GM23338 (cell line): ENCODE data around the gene IL24. TPM values are rescaled to one million over a fixed set of nuclear protein-coding genes. Genes with fewer than 3 reads are reported as not detected.

Experiments used
- ATAC-seq: fragments of 200-7000 bp; cut with Tn5 transposase; 3 replicates; pipeline ENCODE4 v1.9.1; 2020
- DNase-seq: peaks from one replicate; pipeline ENCODE4 v3.0.0-alpha.2; 2015; ENCODE audit warnings: low spot score
- H2AFZ ChIP-seq: fragments of 200-600 bp; sonication (generic); 2 replicates; pipeline ENCODE4 v1.8.0; 2016; ENCODE audit warnings: antibody characterized with exemption, mild to moderate bottlenecking, moderate library complexity
- H3F3A ChIP-seq: fragments of 200-600 bp; sonication (generic); replicated peaks from 2 replicates; pipeline ENCODE4 v1.8.0; 2017; ENCODE audit warnings: antibody characterized with exemption, mixed run types, low read depth
- H3K27ac ChIP-seq: fragments of 200-600 bp; sonication (generic); 2 replicates; pipeline ENCODE4 v1.6.1; 2016; ENCODE audit warnings: low read depth
- H3K27me3 ChIP-seq: fragments of 200-600 bp; sonication (generic); 2 replicates; pipeline ENCODE4 v1.8.0; 2016; ENCODE audit warnings: mild to moderate bottlenecking, mixed run types, moderate library complexity; ENCODE audit not compliant: insufficient read depth
- H3K36me3 ChIP-seq: fragments of 200-600 bp; sonication (generic); 2 replicates; pipeline ENCODE4 v1.8.0; 2016; ENCODE audit warnings: mild to moderate bottlenecking; ENCODE audit not compliant: insufficient read depth
- H3K4me1 ChIP-seq: fragments of 200-600 bp; sonication (generic); 2 replicates; pipeline ENCODE4 v1.8.0; 2016; ENCODE audit warnings: mild to moderate bottlenecking, moderate library complexity; ENCODE audit not compliant: insufficient read depth
- H3K4me2 ChIP-seq: fragments of 200-600 bp; sonication (generic); 2 replicates; pipeline ENCODE4 v1.7.1; 2017; ENCODE audit warnings: mixed run types
- H3K4me3 ChIP-seq: fragments of 200-600 bp; sonication (generic); 2 replicates; pipeline ENCODE4 v1.6.1; 2016; ENCODE audit warnings: mixed run types
- H3K79me2 ChIP-seq: fragments of 200-600 bp; sonication (generic); replicated peaks from 2 replicates; pipeline ENCODE4 v1.8.0; 2017; ENCODE audit warnings: mild to moderate bottlenecking; ENCODE audit not compliant: insufficient read depth
- H3K9me2 ChIP-seq: fragments of 200-600 bp; sonication (generic); 2 replicates; pipeline ENCODE4 v1.8.0; 2017; ENCODE audit not compliant: insufficient read depth
- H4K20me1 ChIP-seq: fragments of 200-600 bp; sonication (generic); replicated peaks from 2 replicates; pipeline ENCODE4 v1.8.0; 2017; ENCODE audit warnings: mild to moderate bottlenecking; ENCODE audit not compliant: insufficient read depth
- H3K27ac Mint-ChIP-seq: 2 replicates; pipeline ENCODE4 v1.8.0; 2020; ENCODE audit warnings: inconsistent platforms, mild to moderate bottlenecking, moderate library complexity, mixed read lengths
- H3K27me3 Mint-ChIP-seq: 3 replicates; pipeline ENCODE4 v1.8.0; 2022; ENCODE audit warnings: low read depth, mild to moderate bottlenecking, moderate library complexity, mixed read lengths, inconsistent platforms; ENCODE audit not compliant: insufficient read depth, poor library complexity
- H3K36me3 Mint-ChIP-seq: 3 replicates; pipeline ENCODE4 v1.8.0; 2021; ENCODE audit warnings: low read depth, mild to moderate bottlenecking, inconsistent platforms, moderate library complexity, mixed read lengths
- H3K4me1 Mint-ChIP-seq: 3 replicates; pipeline ENCODE4 v1.8.0; 2020; ENCODE audit warnings: mild to moderate bottlenecking, inconsistent platforms, mixed read lengths
- H3K4me3 Mint-ChIP-seq: 3 replicates; pipeline ENCODE4 v1.8.0; 2021; ENCODE audit warnings: moderate library complexity, mild to moderate bottlenecking, inconsistent platforms, mixed read lengths
- H3K9me3 Mint-ChIP-seq: 3 replicates; pipeline ENCODE4 v1.8.0; 2020; ENCODE audit warnings: moderate library complexity, mild to moderate bottlenecking, inconsistent platforms, mixed read lengths
- CREB1 ChIP-seq: fragments of 250-450 bp; sonication (Bioruptor Pico); IDR thresholded peaks from 2 replicates; pipeline ENCODE4 v1.5.0; 2020; ENCODE audit warnings: low read depth, mild to moderate bottlenecking, moderate library complexity
- STAT1 ChIP-seq: IDR thresholded peaks from one replicate; pipeline ENCODE4 v1.6.1; 2016; ENCODE audit warnings: antibody characterized with exemption; ENCODE audit not compliant: unreplicated experiment
- ZNF114 ChIP-seq: fragments of 250-450 bp; sonication (Bioruptor Pico); IDR thresholded peaks from 2 replicates; pipeline ENCODE4 v1.5.0; 2020; ENCODE audit warnings: mild to moderate bottlenecking, moderate library complexity
- ZNF331 ChIP-seq: fragments of 250-450 bp; sonication (Bioruptor Pico); IDR thresholded peaks from 2 replicates; pipeline ENCODE4 v1.5.0; 2020; ENCODE audit warnings: low read depth, mild to moderate bottlenecking, moderate library complexity
- polyA plus RNA-seq: library from polyadenylated mRNA; unstranded; fragments of >200 nt; fragmentation: Nextera tagmentation; extraction: Ambion mirVana; gene quantifications from 2 replicates; pipeline ENCODE4 v1.2.1, GENCODE V29; 2016
- total RNA-seq: library from RNA; depleted of rRNA; stranded (reverse); fragments of >200 nt; shearing (Covaris generic); gene quantifications from 2 replicates; pipeline ENCODE4 v1.2.3, GENCODE V29; 2014
- TF ChIP-seq, protein P1 (sequence below): IDR thresholded peaks from one replicate; pipeline ENCODE4 v1.6.1; 2018; ENCODE audit warnings: antibody characterized with exemption; ENCODE audit not compliant: unreplicated experiment
- TF ChIP-seq, protein P2 (sequence below), 2 experiments: fragments of 200-600 bp in 1 of 2; sonication (generic) in 1 of 2; conservative IDR thresholded peaks; 2 replicates each; pipeline versions ENCODE4 v1.5.1 to v1.6.1; 2016 to 2017; ENCODE audit warnings: antibody characterized with exemption in 2 of 2, low read depth in 2 of 2, mild to moderate bottlenecking in 2 of 2, moderate library complexity in 1 of 2
- TF ChIP-seq, protein P3 (sequence below): IDR thresholded peaks from 2 replicates; pipeline ENCODE4 v1.6.1; 2016; ENCODE audit warnings: antibody characterized with exemption

The IL24 gene
- total and polyA plus RNA-seq, 2 experiments from 2014 or later, result not detected

DNA sequence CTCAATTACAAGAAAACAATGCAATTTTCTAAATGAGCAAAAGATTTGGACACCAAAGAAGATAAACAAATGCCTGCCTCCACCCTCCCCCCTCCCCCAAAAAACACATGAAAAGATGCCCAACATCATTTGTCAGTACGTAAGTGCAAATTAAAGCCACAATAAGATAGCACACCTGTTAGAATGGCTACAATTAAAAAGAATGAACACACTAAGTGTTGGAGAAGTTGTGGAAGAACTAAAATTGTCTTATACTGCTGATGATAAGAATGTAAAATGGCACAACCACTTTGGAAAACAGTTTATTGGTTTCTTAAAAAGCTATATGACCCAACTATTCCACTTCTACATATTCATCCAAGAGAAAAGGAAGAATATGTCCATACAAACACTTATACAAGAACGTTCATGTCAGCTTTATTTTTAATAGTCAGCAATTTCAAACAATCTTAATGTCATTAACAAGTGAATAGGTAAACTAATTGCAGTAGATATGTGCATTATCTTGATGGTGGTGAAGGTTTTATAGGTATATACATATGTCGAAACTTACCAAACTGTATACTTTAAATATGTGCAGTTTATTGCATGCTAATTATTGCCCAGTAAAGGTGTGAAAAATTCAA lies 21.4 kb upstream of the IL24 start (continued):
- TF ChIP-seq, protein P1, sequence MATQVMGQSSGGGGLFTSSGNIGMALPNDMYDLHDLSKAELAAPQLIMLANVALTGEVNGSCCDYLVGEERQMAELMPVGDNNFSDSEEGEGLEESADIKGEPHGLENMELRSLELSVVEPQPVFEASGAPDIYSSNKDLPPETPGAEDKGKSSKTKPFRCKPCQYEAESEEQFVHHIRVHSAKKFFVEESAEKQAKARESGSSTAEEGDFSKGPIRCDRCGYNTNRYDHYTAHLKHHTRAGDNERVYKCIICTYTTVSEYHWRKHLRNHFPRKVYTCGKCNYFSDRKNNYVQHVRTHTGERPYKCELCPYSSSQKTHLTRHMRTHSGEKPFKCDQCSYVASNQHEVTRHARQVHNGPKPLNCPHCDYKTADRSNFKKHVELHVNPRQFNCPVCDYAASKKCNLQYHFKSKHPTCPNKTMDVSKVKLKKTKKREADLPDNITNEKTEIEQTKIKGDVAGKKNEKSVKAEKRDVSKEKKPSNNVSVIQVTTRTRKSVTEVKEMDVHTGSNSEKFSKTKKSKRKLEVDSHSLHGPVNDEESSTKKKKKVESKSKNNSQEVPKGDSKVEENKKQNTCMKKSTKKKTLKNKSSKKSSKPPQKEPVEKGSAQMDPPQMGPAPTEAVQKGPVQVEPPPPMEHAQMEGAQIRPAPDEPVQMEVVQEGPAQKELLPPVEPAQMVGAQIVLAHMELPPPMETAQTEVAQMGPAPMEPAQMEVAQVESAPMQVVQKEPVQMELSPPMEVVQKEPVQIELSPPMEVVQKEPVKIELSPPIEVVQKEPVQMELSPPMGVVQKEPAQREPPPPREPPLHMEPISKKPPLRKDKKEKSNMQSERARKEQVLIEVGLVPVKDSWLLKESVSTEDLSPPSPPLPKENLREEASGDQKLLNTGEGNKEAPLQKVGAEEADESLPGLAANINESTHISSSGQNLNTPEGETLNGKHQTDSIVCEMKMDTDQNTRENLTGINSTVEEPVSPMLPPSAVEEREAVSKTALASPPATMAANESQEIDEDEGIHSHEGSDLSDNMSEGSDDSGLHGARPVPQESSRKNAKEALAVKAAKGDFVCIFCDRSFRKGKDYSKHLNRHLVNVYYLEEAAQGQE, result no peak
- TF ChIP-seq CREB1 (CRISPR knock-in tag), result no peak
- TF ChIP-seq, protein P2, sequence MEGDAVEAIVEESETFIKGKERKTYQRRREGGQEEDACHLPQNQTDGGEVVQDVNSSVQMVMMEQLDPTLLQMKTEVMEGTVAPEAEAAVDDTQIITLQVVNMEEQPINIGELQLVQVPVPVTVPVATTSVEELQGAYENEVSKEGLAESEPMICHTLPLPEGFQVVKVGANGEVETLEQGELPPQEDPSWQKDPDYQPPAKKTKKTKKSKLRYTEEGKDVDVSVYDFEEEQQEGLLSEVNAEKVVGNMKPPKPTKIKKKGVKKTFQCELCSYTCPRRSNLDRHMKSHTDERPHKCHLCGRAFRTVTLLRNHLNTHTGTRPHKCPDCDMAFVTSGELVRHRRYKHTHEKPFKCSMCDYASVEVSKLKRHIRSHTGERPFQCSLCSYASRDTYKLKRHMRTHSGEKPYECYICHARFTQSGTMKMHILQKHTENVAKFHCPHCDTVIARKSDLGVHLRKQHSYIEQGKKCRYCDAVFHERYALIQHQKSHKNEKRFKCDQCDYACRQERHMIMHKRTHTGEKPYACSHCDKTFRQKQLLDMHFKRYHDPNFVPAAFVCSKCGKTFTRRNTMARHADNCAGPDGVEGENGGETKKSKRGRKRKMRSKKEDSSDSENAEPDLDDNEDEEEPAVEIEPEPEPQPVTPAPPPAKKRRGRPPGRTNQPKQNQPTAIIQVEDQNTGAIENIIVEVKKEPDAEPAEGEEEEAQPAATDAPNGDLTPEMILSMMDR (conservative IDR thresholded peaks at IDR 0.05; ENCODE audit: low read depth in 2 of 2), result no peak
- TF ChIP-seq, protein P3, sequence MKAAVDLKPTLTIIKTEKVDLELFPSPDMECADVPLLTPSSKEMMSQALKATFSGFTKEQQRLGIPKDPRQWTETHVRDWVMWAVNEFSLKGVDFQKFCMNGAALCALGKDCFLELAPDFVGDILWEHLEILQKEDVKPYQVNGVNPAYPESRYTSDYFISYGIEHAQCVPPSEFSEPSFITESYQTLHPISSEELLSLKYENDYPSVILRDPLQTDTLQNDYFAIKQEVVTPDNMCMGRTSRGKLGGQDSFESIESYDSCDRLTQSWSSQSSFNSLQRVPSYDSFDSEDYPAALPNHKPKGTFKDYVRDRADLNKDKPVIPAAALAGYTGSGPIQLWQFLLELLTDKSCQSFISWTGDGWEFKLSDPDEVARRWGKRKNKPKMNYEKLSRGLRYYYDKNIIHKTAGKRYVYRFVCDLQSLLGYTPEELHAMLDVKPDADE, result no peak
- TF ChIP-seq STAT1, result no peak
- no peak for TF ChIP-seq ZNF331 (CRISPR knock-in tag)

DNA sequence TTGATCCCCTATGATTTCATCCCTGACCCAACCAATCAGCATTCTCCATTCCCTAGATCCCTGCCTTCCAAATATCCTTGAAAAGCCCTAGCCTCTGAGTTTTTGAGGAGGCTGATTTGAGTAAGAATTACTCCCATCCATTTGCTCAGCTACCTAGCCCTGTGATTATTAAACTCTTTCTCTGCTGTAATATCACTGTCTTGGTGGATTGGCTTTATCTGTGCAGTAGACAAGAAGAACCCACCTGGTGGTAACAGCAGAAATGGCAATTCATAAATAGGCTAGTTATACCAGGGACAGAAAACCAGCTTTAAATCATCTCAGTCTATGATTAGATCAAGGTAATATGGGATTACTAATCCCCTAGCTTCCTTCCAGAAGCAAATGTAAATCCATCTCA lies 18.8 kb upstream of the IL24 start:
- no peaks in the 10 kb centered on the region for H3K79me2 ChIP-seq
- Mint-ChIP-seq H3K27ac (no peak overlapping the region), H3K4me3 (no peak overlapping the region), H3K27me3 (peaks cover 3% of the 10 kb centered on the region), H3K4me1 (no peaks in the 10 kb centered on the region), H3K36me3 (peaks cover 8% of the 10 kb centered on the region; the same call in 1 of the 3 replicates), H3K9me3 (peaks cover 34% of the 10 kb centered on the region)
- ATAC-seq (no peak), DNase-seq (peak; percentile 38)
- H3K4me3 ChIP-seq, result no peak overlapping the region
- H3K27ac ChIP-seq, result no peak overlapping the region
- no peaks in the 10 kb centered on the region for H3F3A ChIP-seq
- no peak overlapping the region for H2AFZ ChIP-seq
- H3K9me2 ChIP-seq, result peaks cover 3% of the 10 kb centered on the region; the same call in 1 of the 2 replicates
- no peak overlapping the region for H3K4me2 ChIP-seq
- H3K4me1 ChIP-seq, result no peaks in the 10 kb centered on the region
- H3K36me3 ChIP-seq, result 0 out of 2 replicates have a peak, but pooled peaks cover 5% of the 10 kb centered on the region
- no peaks in the 10 kb centered on the region for H3K27me3 ChIP-seq
- H4K20me1 ChIP-seq, result no peaks in the 10 kb centered on the region
- TF ChIP-seq, protein P3, result no peak
- TF ChIP-seq ZNF114 (CRISPR knock-in tag), result no peak
- TF ChIP-seq, protein P2 (conservative IDR thresholded peaks at IDR 0.05; ENCODE audit: low read depth in 2 of 2), result peak; percentile 23 to 47; a peak in 3 of 4 replicates
